Activated CD8-positive, alpha-beta memory T cell treated with anti-CD3 and anti-CD28 coated beads, Interleukin-2, amount 10 ng/mL, durations not matched to agents 7 days and 5 days (primary cell): ENCODE data around the gene PDCD11. TPM values are rescaled to one million over a fixed set of nuclear protein-coding genes. Genes with fewer than 3 reads are reported as not detected.
"Not testable (repeated sequence)": the region's sequence is repeated elsewhere in the genome, so short reads cannot be mapped to it uniquely, and the experiment has no call there.

Experiments
- ATAC-seq: fragments of 150-1000 bp; cut with Tn5 transposase; one replicate; pipeline ENCODE4 v1.10.0; 2021; ENCODE audit warnings: moderate library complexity
- CTCF ChIA-PET: fragments of 350-600 bp; sonication (Branson Sonifier 250); formaldehyde crosslinking; loops from one replicate; lab custom pipeline; 2021; ENCODE audit warnings: antibody characterized with exemption; lab: Charles Lee
- DNase-seq: peaks from one replicate; pipeline ENCODE4 v3.0.0-alpha.2; 2020
- H3K27ac Mint-ChIP-seq: one replicate; pipeline ENCODE4 v1.8.0; 2021; ENCODE audit warnings: mild to moderate bottlenecking, mixed read lengths
- H3K27me3 Mint-ChIP-seq: one replicate; pipeline ENCODE4 v1.8.0; 2021; ENCODE audit warnings: mixed read lengths
- H3K36me3 Mint-ChIP-seq: one replicate; pipeline ENCODE4 v1.8.0; 2021; ENCODE audit warnings: mild to moderate bottlenecking, mixed read lengths
- H3K4me1 Mint-ChIP-seq: one replicate; pipeline ENCODE4 v1.8.0; 2021; ENCODE audit warnings: mixed read lengths
- H3K4me3 Mint-ChIP-seq: one replicate; pipeline ENCODE4 v1.8.0; 2021; ENCODE audit warnings: mild to moderate bottlenecking, moderate library complexity, mixed read lengths
- H3K9me3 Mint-ChIP-seq: one replicate; pipeline ENCODE4 v1.8.0; 2022; ENCODE audit warnings: low read depth, mixed read lengths
- total RNA-seq, 2 experiments: library from RNA; stranded (reverse); gene quantifications; one replicate each; pipeline ENCODE4 v1.2.3, GENCODE V29; 2021

PDCD11 gene
- total RNA-seq, 2 experiments from 2014 or later = 59.4 to 67.7 TPM

DNA sequence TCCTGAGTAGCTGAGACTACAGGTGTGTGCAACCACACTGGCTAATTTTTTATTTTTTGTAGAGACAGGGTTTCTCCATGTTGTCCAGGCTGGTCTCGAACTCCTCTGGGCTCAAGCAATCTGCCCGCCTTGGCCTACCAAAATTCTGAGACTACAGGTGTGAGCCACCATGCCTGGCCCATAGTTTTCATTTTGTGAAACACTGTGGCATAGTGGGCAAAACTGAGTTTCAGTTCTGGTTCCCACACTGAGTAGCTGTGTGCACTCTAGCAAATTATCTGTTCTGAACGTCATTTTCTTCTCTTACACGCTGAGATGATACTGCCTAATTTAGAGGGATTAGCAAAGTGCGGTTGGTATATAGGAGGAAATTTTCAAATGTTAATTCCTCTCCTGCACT is 13.7 kb upstream of the PDCD11 start:
- no peaks in the 10 kb centered on the region for H3K9me3 Mint-ChIP-seq
- H3K27me3 Mint-ChIP-seq = no peaks in the 10 kb centered on the region
- no peak for ATAC-seq
- DNase-seq = no peak
- peaks cover 52% of the 10 kb centered on the region for H3K36me3 Mint-ChIP-seq
- H3K27ac Mint-ChIP-seq = no peak overlapping the region
- peaks cover 4% of the 10 kb centered on the region for H3K4me1 Mint-ChIP-seq
- H3K4me3 Mint-ChIP-seq = no peak overlapping the region
- CTCF ChIA-PET = interaction anchor here (1.0 kb wide), 1 partner anchor 14 kb away, joined by 3 read pairs; the partner anchor contains the start of gene TAF5

DNA sequence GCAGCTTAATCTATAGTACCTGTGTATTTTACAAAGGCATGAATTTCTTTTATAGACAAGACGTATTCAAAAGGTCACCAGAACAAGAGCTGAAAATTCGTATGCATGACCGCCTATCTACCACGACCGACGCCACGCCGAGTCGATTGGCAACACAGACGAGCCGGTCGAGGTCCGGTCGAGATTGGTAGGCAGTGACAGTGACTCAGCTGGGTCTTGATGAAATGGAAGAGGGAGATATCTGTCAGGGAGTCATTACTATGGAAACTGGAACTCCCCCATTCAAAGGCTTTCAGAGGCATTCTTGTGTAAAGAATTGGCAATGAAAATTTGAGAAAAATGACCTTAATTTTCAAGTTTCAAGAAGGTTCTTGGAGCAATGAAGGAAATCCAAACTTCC is 2.2 kb upstream of the PDCD11 start:
- CTCF ChIA-PET = interaction anchor here (0.9 kb wide), 1 partner anchor 11 kb away, joined by 3 read pairs; no protein-coding TSS in a partner anchor
- ATAC-seq (no peak), DNase-seq (no peak)
- peaks cover 30% of the 10 kb centered on the region for H3K36me3 Mint-ChIP-seq
- H3K27me3 Mint-ChIP-seq = no peaks in the 10 kb centered on the region
- peak overlapping the region; percentile 43 for H3K27ac Mint-ChIP-seq
- H3K9me3 Mint-ChIP-seq = no peaks in the 10 kb centered on the region
- no peak overlapping the region for H3K4me3 Mint-ChIP-seq
- H3K4me1 Mint-ChIP-seq = peaks cover 54% of the 10 kb centered on the region

DNA sequence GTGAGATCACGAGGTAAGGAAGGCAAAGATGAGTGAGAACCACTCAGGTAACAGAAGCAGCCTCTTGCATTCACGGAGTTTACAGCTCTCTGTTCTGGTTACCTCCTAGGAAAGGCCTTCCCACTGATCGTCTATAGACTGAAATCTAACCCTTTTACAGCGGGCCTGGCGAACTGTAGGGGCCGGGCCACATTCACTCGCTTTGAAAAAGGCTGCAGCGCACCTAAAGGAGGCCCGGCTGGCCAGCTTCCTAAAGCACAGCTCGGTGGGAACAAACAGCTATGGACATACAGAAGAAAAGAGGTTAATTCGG is 716 bp upstream of the PDCD11 start:
- CTCF ChIA-PET = interaction anchor here (0.8 to 1.7 kb wide), 9 partner anchors 19 to 478 kb away, joined by 3 to 10 read pairs (median 3); partner anchors contain the start of gene PCGF6
- peaks cover 63% of the 10 kb centered on the region for H3K4me1 Mint-ChIP-seq
- H3K27ac Mint-ChIP-seq = peak overlapping the region; percentile 92
- H3K27me3 Mint-ChIP-seq = no peaks in the 10 kb centered on the region
- H3K4me3 Mint-ChIP-seq = peak overlapping the region; percentile 98
- DNase-seq = no peak
- no peaks in the 10 kb centered on the region for H3K9me3 Mint-ChIP-seq
- ATAC-seq = peak; percentile 1
- peaks cover 36% of the 10 kb centered on the region for H3K36me3 Mint-ChIP-seq

DNA sequence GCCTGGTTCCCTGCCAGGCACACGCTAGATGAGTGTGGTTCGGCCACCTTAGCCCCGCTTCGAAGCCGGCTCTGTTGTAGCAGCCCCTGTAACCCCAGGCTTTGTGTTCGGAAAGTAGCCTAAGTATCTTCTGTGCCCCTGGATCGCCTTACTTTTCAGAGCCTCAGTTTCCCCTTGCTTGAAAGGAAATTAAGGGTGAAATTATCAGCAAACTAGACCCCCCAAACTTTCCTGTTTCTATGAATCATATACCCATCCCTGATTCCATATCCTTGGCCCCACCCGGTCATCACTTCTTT is 312 bp downstream of the PDCD11 start:
- DNase-seq (no peak), ATAC-seq (no peak)
- CTCF ChIA-PET = interaction anchor here (0.8 to 3.3 kb wide), 6 partner anchors 11 to 86 kb away, joined by 3 to 11 read pairs (median 6); partner anchors contain the start of gene PCGF6
- Mint-ChIP-seq H3K9me3 (no peaks in the 10 kb centered on the region), H3K4me3 (peak overlapping the region; percentile 98), H3K36me3 (peaks cover 33% of the 10 kb centered on the region), H3K27me3 (no peaks in the 10 kb centered on the region), H3K4me1 (peaks cover 62% of the 10 kb centered on the region), H3K27ac (peak overlapping the region; percentile 92)

DNA sequence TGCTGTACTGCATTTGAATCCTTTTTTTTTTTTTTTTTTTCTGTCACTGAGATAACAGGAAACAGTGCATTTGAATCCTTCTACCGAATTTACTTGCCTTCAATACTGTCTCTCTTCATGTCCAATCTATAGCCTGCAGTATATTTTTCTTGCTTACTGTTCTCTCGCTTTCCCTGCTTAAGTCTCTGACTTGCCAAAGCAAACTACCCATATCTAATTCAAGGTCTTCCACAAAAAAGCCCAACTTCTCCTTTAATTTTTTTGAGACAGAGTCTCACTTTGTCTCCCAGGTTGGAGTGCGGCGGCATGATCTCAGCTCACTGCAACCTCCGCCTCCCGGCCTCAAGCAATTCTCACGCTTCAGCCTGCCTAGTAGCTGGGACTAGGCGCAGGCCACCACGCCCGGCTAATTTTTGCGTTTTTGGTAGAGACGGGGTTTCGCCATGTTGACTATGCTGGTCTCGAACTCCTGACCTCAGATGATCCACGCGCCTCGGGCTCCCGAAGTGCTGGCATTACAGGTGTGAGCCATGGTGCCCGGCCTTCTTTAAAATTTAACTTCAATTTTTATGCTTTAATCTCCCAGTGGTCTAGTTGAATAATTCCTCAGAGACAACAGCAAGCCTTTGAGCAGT is 882 bp downstream of the PDCD11 start:
- Mint-ChIP-seq H3K4me1 (peaks cover 62% of the 10 kb centered on the region), H3K4me3 (peak overlapping the region; percentile 98), H3K27me3 (no peaks in the 10 kb centered on the region), H3K9me3 (no peaks in the 10 kb centered on the region), H3K36me3 (peaks cover 34% of the 10 kb centered on the region), H3K27ac (peak overlapping the region; percentile 92)
- CTCF ChIA-PET = interaction anchor here (1.5 to 3.3 kb wide), 4 partner anchors 10 to 120 kb away, joined by 4 to 11 read pairs (median 8); partner anchors contain the start of genes INA and PCGF6
- DNase-seq (no peak), ATAC-seq (no peak)

DNA sequence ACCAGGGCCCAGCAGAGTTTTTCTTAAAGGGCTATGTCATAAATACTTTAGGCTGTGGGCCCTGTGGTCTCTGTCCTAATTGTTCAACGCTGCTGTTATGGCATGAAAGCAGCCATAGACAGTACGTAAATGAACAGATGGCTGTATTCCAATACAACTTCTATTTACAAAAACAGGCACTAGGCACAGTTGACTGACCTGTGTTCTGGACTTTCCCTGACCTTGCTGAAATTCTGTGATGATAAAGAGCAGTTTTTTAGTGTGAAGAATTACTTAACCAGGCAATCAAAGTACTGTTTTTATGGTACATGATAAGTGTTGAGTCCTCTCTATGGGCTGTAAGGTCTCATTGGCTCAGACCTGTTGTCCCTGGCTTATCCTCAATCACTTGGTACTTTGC is 17.1 kb downstream of the PDCD11 start:
- peaks cover 2% of the 10 kb centered on the region for H3K4me1 Mint-ChIP-seq
- peaks cover 55% of the 10 kb centered on the region for H3K36me3 Mint-ChIP-seq
- no peak overlapping the region for H3K27ac Mint-ChIP-seq
- no peaks in the 10 kb centered on the region for H3K9me3 Mint-ChIP-seq
- no peak for ATAC-seq
- H3K4me3 Mint-ChIP-seq = no peak overlapping the region
- no peak for DNase-seq
- no peaks in the 10 kb centered on the region for H3K27me3 Mint-ChIP-seq
- CTCF ChIA-PET = interaction anchor here (5.9 to 9.4 kb wide), 2 partner anchors 63 to 73 kb away, joined by 60 to 175 read pairs; partner anchors contain the start of gene CALHM3

DNA sequence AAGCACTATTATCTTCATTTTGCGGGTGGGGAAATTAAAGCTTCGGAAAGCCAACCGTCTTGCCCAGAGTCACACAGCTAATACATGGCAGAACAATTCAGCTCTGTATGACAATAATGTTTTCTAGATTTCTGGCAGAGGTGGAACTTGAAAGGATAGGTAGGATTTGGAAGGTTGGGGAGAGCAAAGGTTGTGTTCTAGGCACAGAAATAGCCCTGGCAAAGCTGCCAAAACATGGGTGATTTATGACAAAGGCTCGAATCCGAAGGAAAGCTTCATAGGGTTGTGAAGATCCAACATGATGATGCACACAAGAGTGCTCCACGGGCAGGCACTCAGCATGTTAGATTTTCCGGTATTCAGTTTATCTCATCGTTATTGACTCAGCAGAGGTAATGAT is 19.2 kb downstream of the PDCD11 start:
- H3K36me3 Mint-ChIP-seq = peaks cover 58% of the 10 kb centered on the region

DNA sequence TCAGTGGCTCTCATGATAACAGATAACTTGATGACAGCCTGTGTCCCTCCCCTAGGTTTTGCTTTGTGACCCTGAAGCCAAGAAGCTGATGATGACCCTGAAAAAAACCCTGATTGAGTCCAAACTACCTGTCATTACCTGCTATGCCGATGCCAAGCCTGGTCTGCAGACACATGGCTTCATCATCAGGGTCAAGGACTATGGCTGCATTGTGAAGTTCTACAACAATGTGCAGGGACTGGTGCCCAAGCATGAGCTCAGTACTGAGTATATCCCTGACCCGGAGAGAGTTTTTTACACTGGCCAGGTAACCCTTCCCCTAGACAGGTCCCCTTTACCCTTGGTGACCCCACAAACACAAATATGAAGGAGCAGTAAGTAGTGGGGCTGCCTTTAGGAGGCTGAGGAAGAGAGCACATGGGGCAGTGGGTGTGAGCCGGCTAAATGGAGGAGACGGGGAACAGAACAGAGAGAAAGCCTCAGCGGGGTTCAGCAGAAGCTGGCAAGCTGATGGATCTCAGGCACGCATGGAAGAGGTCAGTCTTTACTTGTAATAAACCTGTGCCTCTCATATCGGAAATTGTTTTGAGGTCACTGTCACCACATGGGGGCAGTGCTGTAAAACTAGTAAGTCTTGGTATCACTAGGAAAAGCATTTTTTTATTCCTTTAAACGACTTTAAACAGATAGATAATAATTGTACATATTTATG is 20.2 kb downstream of the PDCD11 start:
- DNase-seq = peak; percentile 81
- H3K27me3 Mint-ChIP-seq = no peaks in the 10 kb centered on the region

More for the DNA sequence above, 19.2 kb downstream of the PDCD11 start:
- CTCF ChIA-PET = interaction anchor here (1.0 to 9.4 kb wide), 14 partner anchors 9 to 270 kb away, joined by 3 to 175 read pairs (median 8); partner anchors contain the start of genes ATP5MK, CALHM2, CALHM3 and NEURL1
- ATAC-seq (no peak), DNase-seq (no peak)
- no peak overlapping the region for H3K4me3 Mint-ChIP-seq
- H3K27ac Mint-ChIP-seq = no peak overlapping the region
- no peaks in the 10 kb centered on the region for H3K9me3 Mint-ChIP-seq
- no peaks in the 10 kb centered on the region for H3K27me3 Mint-ChIP-seq
- peaks cover 2% of the 10 kb centered on the region for H3K4me1 Mint-ChIP-seq

DNA sequence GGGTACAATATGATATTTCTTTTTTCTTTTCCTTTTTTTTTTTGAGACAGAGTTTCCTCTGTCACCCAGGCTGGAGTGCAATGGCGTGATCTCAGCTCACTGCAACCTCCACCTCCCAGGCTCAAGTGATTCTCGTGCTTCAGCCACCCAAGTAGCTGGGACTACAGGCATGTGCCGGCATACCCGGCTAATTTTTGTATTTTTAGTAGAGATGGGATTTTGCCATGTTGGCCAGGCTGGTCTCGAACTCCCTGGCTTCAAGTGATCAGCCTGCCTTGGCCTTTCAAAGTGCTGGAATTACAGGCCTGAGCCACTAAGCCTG is 20.7 kb downstream of the PDCD11 start:
- not testable (repeated sequence) for ATAC-seq, DNase-seq, H3K27ac Mint-ChIP-seq, H3K4me1 Mint-ChIP-seq, H3K27me3 Mint-ChIP-seq, H3K9me3 Mint-ChIP-seq, H3K4me3 Mint-ChIP-seq
- CTCF ChIA-PET = interaction anchor here (0.7 to 9.4 kb wide), 23 partner anchors 9 to 269 kb away, joined by 3 to 175 read pairs (median 4); partner anchors contain the start of genes ATP5MK, CALHM2, CALHM3 and NEURL1
- peaks cover 61% of the 10 kb centered on the region for H3K36me3 Mint-ChIP-seq

More for the DNA sequence above, 20.2 kb downstream of the PDCD11 start:
- CTCF ChIA-PET = interaction anchor here (0.7 to 9.4 kb wide), 25 partner anchors 8 to 269 kb away, joined by 3 to 175 read pairs (median 4); partner anchors contain the start of genes ATP5MK, CALHM2, CALHM3 and NEURL1
- H3K4me1 Mint-ChIP-seq = peaks cover 2% of the 10 kb centered on the region
- peaks cover 61% of the 10 kb centered on the region for H3K36me3 Mint-ChIP-seq
- no peaks in the 10 kb centered on the region for H3K9me3 Mint-ChIP-seq
- ATAC-seq = peak; percentile 69
- peak overlapping the region; percentile 59 for H3K27ac Mint-ChIP-seq
- no peak overlapping the region for H3K4me3 Mint-ChIP-seq

DNA sequence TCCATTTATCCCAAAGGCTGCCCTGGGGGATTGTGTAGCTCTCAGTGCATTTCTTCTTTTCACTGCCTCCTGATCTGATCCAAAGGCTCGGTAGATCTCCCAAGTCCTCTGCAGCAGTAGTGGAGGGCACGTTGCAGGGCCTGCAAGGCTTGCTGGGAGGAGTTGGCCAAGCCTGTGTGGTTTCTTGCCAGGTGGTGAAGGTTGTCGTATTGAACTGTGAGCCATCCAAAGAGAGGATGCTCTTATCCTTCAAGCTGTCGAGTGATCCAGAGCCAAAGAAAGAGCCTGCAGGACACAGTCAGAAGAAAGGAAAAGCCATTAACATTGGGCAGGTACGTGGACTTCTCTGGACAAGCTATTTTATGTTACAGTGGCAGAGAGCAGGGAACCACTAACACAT is 21.2 kb downstream of the PDCD11 start:
- no peak for ATAC-seq
- H3K27me3 Mint-ChIP-seq = no peaks in the 10 kb centered on the region
- DNase-seq = no peak
- H3K27ac Mint-ChIP-seq = peak overlapping the region; percentile 2
- CTCF ChIA-PET = interaction anchor here (0.7 to 9.4 kb wide), 21 partner anchors 9 to 269 kb away, joined by 3 to 175 read pairs (median 6); partner anchors contain the start of genes ATP5MK, CALHM2, CALHM3 and NEURL1
- H3K4me1 Mint-ChIP-seq = peaks cover 2% of the 10 kb centered on the region
- no peak overlapping the region for H3K4me3 Mint-ChIP-seq
- peaks cover 66% of the 10 kb centered on the region for H3K36me3 Mint-ChIP-seq
- H3K9me3 Mint-ChIP-seq = no peaks in the 10 kb centered on the region

DNA sequence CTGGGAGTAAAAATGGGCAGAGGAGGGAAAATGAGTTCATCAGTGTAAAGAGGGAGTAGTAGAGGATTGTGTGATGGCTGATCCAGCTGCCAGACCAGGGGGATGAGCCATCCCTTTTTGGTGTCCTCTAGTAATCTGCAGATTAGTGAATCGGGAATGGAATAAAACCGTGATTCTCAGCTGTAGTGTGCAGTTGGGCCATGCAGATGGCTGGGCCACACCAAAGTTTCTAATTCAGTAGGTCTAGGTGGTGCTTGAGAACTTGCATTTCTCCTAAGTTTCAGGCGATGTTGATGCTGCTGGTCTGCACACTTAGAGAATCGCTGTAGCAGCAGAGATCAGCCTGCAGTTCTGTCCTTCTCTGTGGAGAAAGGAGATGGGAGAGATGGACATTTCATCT is 22.7 kb downstream of the PDCD11 start:
- peaks cover 70% of the 10 kb centered on the region for H3K36me3 Mint-ChIP-seq
- H3K27ac Mint-ChIP-seq = no peak overlapping the region
- no peak for ATAC-seq

DNA sequence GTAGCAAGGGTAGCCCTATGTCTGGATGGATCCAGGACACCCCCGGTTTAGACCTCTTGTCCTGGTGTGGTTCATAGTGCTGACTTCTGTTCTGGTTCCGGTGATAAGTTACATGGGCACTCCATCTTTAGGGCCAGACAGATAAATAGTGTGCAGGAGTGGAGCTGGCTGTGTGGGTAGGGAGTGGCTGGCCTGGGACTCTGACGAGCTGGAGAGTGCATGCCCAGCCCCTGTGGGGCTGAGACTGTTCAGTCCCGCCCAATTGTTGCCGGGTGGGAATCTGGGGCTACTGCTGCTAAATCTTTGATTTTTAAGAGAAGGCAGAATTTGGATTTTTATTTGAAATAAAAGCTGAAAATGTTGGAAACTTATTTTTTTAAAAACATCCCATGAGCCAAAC is 27.3 kb downstream of the PDCD11 start:
- H3K4me1 Mint-ChIP-seq = peaks cover 10% of the 10 kb centered on the region
- no peak for DNase-seq
- CTCF ChIA-PET = interaction anchor here (1.0 to 3.1 kb wide), 3 partner anchors 9 to 62 kb away, joined by 3 to 17 read pairs (median 6); no protein-coding TSS in a partner anchor
- no peaks in the 10 kb centered on the region for H3K27me3 Mint-ChIP-seq
- no peak for ATAC-seq
- H3K27ac Mint-ChIP-seq = no peak overlapping the region
- no peaks in the 10 kb centered on the region for H3K9me3 Mint-ChIP-seq
- peaks cover 64% of the 10 kb centered on the region for H3K36me3 Mint-ChIP-seq
- no peak overlapping the region for H3K4me3 Mint-ChIP-seq

More for the DNA sequence above, 22.7 kb downstream of the PDCD11 start:
- H3K27me3 Mint-ChIP-seq = no peaks in the 10 kb centered on the region
- H3K4me1 Mint-ChIP-seq = peaks cover 2% of the 10 kb centered on the region
- no peak for DNase-seq
- H3K4me3 Mint-ChIP-seq = no peak overlapping the region
- CTCF ChIA-PET = interaction anchor here (1.0 to 9.4 kb wide), 7 partner anchors 14 to 267 kb away, joined by 3 to 175 read pairs (median 8); partner anchors contain the start of gene CALHM3
- H3K9me3 Mint-ChIP-seq = no peaks in the 10 kb centered on the region

DNA sequence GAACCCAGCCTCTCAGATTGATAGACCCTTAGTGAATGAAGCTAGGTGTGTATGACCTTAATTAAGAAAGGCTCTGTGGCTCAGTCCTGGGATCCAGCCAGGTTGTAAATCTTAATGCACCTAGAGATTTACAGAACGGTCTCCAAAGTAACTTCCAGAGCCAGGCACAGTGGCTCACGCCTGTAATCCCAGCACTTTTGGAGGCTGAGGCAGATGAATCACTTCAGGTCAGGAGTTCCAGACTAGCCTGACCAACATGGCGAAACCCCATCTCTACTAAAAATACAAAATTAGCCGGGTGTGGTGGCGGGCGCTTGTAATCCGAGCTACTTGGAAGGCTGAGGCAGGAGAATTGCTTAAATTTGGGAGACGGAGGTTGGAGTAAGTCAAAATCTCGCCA is 31.4 kb downstream of the PDCD11 start:
- ATAC-seq = no peak
- CTCF ChIA-PET = interaction anchor here (0.7 to 1.3 kb wide), 4 partner anchors 46 to 164 kb away, joined by 3 to 4 read pairs (median 3); no protein-coding TSS in a partner anchor
- Mint-ChIP-seq H3K9me3 (no peaks in the 10 kb centered on the region), H3K27ac (peak overlapping the region; percentile 56), H3K36me3 (peaks cover 64% of the 10 kb centered on the region), H3K27me3 (no peaks in the 10 kb centered on the region), H3K4me3 (no peak overlapping the region), H3K4me1 (peaks cover 43% of the 10 kb centered on the region)
- DNase-seq = no peak
